HG03095 (cell line): ENCODE measurements around the gene SGPL1.

Source experiments
- ATAC-seq: cut with Tn5 transposase; IDR thresholded peaks from one replicate; pipeline ENCODE4 v1.9.1; 2021; ENCODE audit warnings: moderate library complexity; ENCODE audit not compliant: unreplicated experiment

SGPL1 gene

DNA sequence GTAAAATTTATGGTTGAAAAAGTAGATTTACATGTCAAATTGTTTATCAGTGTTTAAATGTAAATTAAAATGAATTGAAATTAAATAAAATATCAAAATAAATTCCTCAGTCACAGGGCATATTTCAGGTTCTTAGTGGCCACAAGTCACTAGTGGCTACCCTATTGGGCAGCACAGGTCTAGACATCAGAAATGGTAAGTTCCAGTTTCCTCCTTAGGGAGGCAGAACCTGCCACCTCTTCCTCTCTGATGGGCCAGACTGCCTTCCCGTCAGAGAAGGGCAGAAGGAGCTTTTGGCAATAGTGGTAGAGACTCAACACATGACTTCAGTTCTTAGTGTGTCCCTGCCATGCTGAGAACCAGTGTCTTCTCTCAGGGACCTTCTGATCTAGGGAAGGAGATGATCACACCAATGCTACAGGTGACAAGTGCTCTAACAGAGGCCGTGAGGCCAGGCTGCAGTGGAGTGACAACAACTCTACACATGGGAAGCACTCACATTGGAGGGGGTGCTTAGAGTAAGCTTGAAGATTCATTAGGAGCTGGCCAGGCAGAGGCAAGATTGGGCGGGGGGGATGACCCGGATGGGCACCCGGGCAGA is 87.0 kb downstream of the SGPL1 start:
- no peak for ATAC-seq

DNA sequence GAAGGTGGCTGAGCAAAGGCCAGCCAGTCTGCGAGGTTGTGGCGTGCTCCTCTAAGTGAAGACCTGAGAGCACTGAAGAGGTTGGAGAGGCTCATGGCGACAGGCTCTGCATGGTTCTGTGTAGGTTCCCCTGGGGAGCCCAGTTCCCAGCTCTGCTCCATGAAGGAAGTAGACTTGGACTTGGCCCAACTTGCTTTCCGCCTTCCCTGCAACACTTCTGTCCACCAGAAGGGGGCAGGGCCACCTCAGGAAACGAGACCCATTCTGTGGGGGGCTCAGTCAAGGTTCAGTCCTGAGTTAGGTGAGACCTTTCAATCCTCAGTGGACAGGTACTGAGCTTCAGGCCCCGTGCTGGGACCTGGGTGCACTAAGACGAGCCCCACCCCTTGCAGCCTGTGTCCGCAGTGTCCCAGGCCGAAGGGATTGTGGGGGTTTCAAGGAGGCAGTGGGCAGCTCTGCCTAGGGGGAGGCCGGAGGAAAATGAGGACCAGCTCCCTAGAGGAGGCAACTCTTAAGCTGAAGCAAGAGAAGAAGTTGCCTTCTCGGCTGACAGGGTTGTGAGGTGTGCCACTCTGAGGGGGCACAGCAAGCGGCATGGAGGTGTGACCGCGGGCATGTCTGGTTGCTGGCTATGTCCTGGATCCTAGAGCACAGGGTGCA is 87.6 kb downstream of the SGPL1 start:
- ATAC-seq, result no peak

DNA sequence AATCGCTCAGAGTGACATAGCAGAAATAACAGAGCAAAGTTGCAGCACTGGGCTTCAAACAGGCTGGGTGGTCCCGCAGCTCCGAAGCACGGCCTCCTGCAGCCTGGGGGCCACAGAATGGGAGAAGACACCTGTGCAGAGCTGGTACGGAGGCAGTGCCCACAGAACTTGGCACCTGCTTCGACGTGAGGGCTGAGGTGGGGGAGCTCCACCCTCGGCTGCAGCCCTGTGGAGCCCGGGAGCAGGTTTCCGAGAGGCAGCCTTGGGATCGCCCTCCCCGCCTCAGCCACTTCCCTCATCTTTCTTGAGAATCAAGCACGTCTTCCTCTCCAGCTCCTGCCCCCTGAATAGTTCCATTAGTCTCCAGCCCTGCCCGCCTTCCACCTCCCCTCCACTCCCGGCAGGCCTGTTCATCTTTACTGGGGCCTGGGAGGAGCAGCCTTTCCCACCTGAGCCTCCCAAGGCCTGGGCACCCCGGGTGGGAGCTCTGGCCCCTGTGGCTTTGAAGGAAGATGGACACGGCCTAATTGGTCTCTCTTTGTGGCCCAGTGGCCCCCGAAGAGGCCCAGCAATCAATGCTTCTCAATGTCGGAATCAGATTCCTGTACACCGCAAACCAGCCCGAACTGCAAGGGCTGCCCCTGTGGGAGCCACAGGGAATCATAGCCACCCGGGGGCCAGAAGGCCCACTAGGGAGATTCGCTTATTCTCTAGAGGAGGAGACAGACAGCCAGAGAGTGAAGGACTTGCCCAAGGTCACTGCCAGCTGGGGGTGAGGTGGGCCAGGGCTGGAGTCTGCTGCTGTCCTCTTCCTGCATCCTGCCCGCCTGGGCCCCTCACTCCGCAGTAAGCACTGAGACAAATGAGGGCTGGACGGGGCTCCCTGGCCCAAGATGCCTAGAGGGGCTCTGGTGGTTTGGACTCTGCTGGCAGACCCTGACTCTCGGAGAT is 89.6 kb downstream of the SGPL1 start:
- ATAC-seq, result no peak

DNA sequence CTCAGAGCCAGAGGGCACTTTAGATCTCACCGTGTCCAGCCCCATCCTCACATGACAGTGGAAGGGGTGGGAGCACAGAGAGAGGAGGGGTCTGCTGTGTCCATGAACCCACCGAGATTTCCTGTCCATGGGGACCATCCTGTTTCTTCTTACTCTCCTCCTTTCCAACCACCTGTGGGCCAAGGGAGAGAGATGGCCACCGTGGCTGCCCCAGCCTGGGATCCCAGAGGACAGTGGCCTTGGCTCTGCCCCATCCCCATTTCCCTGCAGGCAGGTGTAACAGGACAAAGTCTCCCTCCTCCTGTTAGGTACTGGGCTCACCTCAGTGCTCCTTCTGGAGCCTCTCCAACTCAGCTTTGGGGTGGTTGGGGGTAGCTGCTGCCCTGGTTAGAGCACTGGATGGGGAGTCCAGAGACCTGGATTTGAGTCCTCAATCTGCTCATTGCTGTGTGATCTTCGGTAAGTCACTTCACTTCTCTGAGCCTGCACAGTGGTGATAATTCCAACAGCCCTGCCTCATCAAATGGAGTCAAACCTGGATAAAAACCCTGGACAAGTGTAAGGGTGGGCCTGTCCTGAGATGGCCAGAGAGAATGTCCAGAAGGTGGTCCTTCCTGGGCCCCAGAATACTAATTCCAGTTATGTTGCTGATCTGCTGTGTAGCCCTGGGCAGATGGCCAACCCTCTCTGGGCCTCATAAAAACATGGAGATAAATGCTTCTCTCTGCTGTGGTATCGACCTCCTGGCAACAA is 90.5 kb downstream of the SGPL1 start:
- ATAC-seq, result no peak

DNA sequence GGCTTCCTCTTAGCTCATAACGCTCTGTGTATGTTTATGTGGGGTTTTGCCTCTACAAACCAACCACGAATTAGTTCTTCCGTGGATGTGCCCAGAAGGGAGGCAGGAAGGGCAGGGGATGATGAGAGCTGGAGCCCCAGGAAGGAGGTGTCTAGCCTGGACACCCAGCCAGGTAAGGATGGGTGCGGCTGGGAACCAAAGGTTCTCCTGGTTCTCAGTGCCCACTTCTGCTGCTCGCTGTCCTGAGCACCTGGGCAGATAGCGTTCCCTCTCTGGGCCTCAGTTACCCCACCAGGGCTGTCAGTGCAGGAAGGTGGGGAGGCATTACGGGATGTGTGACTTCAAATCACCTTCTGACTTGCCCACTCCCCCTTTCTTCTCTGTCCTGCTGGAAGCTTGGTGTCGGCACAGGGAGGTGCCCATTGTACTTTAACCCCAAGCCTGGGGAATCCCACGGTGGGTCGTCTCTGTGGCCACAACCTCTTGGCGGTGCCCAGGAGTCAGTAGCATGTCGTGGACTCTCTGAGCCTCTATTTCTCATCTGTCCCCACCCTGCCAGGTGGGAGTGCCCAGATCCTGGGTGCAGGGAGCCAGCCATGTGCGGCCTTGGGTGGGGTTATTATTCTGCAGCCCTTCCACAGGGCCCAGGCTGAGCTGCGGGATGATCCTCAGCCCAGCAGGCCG is 91.3 kb downstream of the SGPL1 start:
- ATAC-seq, result no peak

DNA sequence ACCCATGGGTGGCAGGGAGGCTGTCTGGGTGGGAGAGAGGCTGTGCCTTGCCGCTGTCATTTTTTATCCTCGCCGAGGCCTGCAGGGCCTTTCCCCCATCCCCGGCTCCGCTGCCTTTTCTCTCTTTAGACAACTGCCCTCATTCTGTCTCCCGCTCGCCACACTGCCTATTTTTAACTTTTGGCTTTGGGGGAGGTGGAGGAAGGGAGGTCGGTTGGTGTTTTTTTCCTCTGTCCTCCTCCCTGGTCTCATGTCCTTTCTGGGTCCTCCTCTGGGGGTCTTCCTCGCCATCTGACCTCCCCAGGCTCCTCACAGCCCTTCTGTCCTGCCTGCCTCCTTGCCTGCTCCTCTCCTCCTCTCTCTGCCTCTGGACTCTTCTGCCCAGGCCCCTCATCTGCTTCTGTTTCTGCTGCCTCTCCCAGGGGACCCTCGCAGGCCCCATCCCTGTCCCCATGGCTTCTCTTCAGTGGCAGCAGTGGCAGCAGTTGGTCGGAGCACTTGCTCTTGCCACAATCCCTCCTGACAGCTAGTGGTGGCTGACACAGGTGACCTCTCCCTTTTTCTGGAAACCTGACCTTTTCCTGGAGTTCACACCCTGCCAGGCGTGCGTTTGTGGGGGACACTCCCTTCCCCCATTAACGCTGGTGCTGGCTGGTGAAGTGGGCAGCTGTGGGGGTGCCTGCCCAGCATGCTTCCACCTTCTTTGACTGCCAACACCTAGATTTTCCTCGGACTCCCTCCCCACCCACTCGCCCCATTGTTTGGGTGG is 92.1 kb downstream of the SGPL1 start:
- no peak for ATAC-seq

DNA sequence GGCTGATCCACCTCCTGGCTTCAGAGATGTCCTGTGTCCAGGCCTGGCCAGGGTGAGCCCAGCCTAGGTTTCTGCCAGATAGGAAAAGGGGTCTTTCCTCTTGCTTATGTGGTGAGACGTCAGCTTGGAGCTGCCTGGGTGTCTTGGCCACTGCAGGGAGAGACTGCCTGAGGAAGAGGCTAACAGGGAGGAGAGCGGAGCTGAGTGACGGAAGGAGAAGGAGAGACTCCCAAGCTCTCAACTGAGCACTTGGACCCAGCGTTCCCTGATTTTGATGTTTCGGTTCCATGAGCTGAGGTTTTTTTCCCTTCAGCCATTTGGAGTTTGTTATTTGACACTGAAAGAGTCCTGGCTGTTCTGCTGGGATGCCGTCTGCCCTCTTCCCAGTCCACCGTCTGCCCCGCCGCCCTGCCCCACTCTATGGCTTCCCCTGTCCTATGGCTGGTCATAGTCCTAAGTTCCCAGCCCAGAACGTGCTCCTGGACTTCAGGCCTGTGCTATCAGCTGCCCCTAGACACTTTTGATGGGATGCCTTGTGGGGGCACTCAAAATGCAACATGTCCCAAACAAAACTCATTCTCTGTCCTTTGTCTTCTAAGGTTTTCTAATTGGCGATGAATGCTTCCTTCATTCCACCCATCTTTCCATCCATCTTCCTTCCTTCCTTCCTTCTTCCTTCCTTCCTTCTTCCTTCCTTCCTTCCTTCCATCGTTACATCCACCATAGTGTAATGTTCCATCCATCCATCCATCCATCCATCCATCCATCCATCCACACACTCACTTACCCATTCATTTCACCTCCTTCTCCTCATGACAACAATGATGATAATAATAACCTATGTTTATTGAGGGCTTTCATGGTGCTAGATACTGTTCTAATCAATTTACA is 92.9 kb downstream of the SGPL1 start:
- ATAC-seq, result no peak

DNA sequence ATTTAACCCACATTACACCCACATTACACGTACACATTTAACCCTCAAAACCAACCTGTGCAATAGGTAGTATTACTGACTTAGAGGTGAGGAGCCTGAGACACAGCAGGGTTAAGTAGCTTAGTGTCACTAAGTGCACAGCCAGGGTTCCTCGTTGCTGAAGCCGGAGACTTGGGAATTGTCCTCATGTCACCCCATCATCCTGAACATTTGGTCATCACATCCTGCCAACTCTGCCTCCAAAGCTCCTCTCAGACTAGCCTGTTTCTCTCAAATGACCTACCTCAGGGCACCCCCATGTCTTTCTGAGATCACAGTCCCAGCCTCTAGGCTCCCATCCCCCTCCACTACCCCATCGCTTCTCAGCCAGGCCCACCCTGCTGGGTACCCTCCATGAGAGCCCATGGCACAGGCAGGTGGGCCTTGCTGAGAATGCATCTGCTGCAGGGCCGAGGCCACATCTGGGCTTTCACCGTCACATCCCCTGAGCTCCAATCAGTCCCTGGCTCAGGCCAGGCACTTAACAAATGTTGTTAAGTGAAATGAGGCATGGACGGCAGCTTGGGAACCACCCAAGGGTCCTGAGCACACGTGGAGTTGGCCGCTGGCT is 93.7 kb downstream of the SGPL1 start:
- no peak for ATAC-seq

DNA sequence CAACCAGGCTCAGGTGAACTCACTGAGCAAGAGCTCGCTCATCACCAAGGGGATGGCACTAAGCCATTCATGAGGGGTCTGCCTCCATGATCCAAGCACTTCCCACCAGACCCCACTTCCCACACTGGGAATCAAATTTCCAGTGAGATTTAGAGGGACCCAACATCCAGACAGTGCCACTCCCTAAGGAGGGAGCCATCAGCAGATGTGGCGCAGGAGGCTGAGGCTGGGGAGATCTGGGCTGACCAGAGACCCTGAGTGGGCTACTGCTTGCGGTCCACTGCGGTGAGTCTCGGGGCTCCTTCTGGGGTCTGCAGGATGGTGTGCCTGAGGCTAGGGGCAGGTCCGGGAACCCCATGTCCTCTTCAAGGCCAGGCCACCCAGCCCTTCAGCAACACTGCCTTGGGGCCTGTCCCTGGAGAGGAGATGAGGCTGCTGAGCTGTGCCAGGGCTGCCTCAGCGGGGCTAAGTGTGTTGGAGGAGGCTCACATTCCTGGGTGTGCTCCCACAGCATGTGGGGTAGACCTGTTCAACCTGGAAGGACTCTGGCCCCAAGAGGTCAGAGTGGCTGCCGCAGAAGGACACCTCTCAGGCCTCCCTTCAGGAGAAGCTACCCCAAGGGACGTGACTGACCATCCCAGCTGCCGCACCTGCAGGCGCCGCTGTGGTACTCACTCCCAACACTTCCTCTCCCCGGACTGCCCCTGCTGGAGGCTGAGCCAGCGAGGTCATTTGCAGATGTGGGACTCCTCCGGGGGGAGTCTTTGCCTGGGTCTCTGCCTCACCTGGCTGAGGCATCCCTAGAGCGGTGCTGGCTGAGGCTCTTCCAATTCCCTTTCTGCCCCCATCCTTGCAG is 95.0 kb downstream of the SGPL1 start:
- no peak for ATAC-seq

DNA sequence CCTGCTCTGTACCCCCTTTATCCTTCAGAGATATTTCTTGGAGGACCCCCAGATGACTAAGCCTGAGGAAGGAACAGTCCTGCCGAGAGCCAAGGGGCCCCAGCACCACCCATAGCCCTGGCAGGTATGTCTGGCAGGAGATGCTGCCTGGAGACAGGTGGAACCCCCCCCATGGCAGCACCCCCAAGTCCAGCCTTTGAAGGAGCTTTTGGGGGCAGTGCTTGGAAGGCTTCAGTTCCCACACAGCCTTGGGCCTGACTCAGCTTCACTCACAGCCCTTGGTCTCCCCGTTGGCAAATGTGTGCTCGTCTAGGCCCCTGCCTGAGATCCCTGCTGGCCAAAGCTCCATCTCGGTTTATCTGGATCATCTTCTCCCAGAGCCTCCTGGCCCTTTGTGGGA is 95.6 kb downstream of the SGPL1 start:
- ATAC-seq, result no peak

DNA sequence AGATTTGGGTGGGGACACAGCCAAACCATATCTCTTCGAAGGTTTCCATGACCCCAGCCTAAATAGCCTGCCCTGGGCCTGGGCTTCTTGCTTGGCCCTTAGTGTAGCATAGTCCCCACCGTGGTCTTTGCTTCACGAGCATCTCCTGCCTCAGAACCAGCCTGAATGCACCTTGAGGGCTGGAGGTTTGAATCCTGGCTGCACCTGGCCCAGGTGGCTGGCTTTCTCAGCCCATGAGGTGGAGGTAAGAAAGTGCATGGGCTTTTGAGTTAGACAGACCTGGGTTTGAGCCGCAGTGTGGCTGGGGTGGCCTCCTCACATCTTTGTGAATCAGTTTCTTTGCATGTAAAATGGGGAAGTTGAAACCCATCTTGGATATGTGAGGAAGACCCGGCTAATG is 96.8 kb downstream of the SGPL1 start:
- ATAC-seq, result no peak

DNA sequence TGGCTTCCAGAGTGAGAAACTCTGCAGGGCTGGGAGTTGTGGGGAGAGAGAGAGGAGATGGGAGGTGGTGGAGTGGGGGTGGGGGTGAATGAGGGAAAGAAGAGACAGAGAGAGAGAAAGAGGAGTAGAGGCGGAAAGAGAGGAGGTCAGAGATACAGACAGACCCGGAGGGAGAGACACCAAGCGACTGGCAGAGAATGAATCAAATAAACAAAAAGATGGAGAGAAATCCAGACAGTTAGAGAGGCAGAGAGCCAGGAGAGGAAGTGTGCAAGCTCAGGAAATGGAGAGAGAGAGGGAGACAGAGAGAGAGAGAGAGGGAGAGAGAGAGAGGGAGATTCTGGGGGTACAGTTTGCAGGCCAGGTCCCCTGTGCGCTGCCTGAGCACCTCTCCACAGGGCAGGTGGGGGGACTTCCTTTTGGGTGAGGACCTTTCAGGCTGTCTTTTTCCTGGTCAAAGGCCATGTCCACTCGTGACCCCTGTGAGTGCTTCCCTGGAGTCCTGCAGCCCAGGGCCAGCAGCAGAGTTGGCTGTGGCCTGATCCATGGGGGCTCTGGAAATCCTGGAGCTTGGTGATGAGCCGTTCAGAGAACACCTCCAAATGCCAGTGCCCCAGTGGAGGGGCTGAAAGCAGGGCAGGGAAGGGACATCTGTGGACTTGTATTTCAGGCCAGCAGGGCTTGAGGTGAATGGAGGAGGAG is 97.6 kb downstream of the SGPL1 start:
- no peak for ATAC-seq

DNA sequence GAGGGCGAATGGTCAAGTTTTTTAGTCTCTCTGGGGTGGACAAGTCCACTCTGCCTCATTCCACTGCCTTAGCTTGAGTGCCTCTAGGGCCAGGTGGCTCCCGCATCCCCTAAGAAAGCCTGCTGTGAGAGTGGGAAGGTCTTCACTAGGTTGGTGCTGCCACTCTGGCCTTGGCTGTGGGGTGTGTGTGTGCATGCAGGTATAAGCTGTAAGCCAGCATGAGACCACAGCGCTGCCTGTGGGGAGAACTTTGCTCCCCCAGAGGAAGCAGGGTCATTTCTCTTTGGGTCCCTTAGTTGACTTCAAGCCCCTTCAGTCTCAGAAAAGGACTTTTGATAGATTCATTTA is 98.1 kb downstream of the SGPL1 start:
- no peak for ATAC-seq

DNA sequence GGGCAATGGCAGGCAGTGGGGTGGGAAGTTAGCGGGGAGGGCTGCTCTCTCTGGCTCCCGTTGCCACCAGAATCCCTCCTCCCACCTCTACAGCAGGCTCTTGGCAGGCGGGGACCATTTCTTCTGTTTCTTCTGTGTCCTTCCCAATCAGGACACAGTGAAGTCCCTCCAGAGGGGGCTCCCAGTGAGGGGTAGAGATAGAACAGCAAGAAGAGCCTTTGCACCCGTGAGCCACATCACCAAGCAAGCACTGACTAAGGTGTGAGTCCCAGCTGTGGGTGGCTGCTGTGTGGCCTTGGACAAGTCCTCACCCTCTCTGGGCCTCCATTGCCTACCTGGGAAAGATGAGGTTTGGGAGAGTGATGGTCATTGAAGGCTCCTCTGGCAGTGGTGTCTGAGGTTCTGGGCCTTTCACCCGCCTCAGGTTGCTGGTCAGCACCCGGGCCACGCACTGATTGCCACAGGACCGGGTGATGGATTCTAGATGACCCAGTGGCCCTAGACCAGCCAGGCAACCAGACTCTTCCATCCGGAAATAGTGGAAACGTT is 98.6 kb downstream of the SGPL1 start:
- ATAC-seq, result no peak

DNA sequence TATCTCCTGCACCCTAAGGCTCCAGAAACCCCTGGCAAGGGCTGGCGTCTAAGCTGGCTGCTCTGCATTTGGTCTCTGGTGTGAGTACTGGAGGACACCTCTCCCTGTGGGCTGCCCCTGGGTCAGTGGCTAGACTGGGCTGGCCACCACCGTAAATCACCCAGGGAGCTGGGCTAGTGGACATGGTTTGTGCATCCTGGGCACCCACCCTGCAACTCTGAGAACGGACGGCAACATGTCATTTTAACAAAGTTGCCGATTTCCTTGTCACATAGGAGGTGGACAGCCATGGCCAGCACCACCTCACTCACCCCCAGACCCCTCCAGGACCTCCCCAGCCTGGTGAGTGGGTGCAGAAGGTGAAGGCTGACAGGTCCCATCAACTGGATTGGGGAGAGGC is 99.5 kb downstream of the SGPL1 start:
- no peak for ATAC-seq

DNA sequence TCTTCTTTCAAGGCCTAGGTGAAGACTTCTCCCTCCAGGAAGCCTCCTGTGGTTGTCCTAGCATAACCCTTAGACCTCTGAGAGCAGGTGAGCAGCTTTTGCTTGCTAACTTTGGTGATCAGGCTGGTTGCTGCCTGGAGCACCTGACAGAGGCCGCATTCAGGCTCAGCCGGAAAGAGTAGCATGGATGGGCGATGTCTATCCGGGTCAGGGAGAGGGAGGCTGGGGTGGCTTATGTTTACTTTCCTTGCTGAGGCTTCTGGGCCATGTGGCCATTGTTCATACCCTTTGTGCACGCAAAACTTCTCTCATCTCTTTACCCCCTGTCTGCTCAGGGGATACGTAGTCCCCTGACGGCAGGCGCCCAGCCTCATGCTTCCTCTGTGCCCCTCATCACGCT is 100.1 kb downstream of the SGPL1 start:
- no peak for ATAC-seq

DNA sequence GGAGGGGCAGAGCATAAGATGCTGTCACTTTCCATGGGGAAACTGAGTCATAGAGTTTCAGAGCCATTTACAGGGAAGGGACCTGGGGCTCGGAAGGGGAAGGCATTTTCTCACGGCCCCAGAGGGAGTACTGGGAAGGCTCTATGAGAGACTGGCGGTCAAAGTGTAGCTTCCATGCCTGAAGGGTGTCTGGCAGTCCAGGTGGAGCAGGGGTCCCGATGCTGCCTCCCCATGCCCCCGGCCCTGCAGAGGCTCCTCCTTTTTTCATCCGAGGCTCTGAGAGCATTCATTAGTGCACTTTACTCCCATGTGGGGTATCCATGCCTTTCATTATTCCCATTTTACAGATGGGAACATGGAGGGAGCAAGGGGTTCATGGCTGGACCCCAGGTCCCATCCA is 100.5 kb downstream of the SGPL1 start:
- ATAC-seq, result no peak
